ENCODE measurements around the gene HSPA4.

DNA sequence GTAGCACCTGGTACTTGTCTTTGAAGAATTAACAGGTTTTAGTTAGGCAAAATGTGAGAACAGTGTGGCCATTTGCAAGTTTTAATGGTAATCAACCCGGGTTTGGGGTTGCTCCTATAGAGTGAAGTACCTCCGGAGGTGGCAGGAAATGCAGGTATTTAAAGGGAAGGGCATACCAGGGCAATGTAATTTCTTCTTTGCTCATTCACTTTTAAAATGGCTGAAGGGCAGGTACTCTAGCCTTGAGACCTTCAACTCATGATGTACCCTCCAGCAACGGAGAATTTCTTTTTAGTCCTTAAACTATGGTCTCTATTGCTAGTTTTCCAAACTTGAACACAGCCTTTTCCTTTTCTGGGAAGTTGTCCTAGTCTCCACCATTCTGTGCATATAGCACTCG lies 1.3 kb upstream of the HSPA4 start:
- TF ChIP-seq RAD21 (IDR thresholded peaks at IDR 0.05; ENCODE audit: low read depth), result no peak
- no peak for TF ChIP-seq MAX (IDR thresholded peaks at IDR 0.05)
- no peak for TF ChIP-seq YY1 (IDR thresholded peaks at IDR 0.05; ENCODE audit: low read depth)
- no peak for TF ChIP-seq ZBTB7A (IDR thresholded peaks at IDR 0.05; ENCODE audit: low read depth)
- TF ChIP-seq USF1 (IDR thresholded peaks at IDR 0.05), result no peak
- TF ChIP-seq EGR1 (IDR thresholded peaks at IDR 0.05), result no peak
- no peak for TF ChIP-seq TCF12 (IDR thresholded peaks at IDR 0.05; ENCODE audit: low read depth)
- no peak for TF ChIP-seq FOXM1 (IDR thresholded peaks at IDR 0.05; ENCODE audit: borderline replicate concordance, low read depth)
- no peak for TF ChIP-seq EP300 (IDR thresholded peaks at IDR 0.05; ENCODE audit: borderline replicate concordance)
- TF ChIP-seq TEAD4 (IDR thresholded peaks at IDR 0.05), result no peak
- TF ChIP-seq NFIC (IDR thresholded peaks at IDR 0.05), result no peak
- TF ChIP-seq CEBPB (IDR thresholded peaks at IDR 0.05), result no peak
- TF ChIP-seq, protein P1, sequence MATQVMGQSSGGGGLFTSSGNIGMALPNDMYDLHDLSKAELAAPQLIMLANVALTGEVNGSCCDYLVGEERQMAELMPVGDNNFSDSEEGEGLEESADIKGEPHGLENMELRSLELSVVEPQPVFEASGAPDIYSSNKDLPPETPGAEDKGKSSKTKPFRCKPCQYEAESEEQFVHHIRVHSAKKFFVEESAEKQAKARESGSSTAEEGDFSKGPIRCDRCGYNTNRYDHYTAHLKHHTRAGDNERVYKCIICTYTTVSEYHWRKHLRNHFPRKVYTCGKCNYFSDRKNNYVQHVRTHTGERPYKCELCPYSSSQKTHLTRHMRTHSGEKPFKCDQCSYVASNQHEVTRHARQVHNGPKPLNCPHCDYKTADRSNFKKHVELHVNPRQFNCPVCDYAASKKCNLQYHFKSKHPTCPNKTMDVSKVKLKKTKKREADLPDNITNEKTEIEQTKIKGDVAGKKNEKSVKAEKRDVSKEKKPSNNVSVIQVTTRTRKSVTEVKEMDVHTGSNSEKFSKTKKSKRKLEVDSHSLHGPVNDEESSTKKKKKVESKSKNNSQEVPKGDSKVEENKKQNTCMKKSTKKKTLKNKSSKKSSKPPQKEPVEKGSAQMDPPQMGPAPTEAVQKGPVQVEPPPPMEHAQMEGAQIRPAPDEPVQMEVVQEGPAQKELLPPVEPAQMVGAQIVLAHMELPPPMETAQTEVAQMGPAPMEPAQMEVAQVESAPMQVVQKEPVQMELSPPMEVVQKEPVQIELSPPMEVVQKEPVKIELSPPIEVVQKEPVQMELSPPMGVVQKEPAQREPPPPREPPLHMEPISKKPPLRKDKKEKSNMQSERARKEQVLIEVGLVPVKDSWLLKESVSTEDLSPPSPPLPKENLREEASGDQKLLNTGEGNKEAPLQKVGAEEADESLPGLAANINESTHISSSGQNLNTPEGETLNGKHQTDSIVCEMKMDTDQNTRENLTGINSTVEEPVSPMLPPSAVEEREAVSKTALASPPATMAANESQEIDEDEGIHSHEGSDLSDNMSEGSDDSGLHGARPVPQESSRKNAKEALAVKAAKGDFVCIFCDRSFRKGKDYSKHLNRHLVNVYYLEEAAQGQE (IDR thresholded peaks at IDR 0.05; ENCODE audit: low read depth), result no peak
- TF ChIP-seq CREB1 (IDR thresholded peaks at IDR 0.05; ENCODE audit: low read depth), result no peak
